ENCODE measurements around the gene FAM219B.

FAM219B gene

DNA sequence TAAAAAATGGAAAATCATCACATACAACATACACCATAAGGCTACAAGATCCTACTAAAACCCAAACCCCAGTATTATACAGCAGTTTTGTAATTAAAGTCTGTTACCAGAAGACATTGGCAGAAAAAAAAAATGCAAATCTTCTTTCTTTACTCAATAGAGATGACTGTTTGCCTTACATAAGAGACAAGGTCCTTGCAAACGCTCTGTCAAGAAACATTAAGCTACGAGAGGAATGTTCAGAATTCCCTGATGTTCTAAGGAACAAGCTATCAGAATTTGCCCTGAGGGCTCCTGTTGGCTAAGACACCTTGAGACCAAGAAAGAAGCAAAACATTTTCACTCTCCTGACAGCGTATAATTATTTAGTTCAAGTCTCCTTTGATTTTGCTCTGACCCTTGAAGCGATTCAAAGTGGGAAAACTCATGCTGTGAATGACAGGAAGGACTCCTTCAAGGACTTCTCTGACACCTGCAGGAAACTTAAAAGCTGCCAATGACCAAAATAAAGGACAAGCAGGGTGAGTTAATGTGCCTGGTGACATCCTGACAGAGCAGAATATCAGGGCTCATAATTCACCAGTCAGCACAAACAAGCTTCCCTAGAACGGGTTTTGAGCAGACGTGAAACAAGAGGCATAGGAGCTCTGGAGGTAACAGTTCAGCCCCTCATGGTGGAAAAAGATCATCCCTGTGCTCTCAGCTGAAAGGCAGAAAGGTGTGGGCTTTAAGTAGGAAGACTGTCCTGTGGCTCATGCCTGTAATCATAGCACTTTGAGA lies 36.0 kb downstream of the FAM219B start:
- no peak for DNase-seq

DNA sequence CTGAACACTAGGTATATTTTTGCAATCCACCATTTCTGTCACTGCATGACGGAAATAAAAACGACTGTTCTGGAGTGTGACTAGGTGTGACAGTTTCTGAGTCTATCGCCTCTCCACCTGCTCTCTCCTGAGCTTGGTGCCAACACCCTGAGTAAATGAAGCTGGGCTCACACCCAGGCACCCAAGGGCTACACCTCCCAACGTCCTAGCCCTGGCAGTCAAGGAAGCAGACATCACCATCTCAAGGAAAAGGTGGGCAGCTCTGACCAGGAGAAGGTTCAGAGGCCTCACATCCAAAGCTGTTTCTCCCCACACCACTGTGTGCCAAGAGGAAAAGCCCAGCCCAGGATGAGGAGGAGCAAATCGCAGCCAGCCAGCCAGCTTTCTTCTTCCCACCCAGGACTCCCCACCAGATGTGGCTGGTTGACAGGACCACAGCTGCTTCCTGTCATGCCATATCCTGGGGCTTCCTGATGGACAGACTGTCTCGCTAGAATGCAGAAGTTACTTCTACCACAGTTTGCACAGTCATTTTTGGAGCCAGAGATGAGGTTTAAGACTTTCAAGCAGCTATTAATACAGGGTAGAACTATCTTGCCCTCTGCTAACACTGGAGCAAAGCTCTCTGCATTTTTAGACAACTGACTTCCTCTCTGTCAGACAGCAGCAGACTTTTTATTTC lies 36.8 kb downstream of the FAM219B start:
- peak; percentile 41 for DNase-seq

DNA sequence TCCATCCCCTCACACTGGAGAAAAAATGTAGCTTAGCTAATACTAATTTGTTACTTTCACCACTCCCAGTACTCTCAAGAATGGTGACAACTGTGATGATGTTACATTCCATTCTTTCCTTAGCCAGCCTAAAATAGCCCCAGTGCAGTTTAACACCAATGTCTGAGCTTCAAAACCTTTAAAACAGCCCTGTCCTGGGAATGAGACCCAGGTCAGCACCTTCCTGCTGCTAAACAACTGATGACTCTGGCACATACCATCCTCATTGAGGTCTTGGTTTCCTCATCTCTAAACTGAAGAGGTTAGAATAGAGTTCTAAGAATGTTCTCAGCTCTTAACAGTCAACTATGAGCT lies 37.3 kb downstream of the FAM219B start:
- no peak for DNase-seq

DNA sequence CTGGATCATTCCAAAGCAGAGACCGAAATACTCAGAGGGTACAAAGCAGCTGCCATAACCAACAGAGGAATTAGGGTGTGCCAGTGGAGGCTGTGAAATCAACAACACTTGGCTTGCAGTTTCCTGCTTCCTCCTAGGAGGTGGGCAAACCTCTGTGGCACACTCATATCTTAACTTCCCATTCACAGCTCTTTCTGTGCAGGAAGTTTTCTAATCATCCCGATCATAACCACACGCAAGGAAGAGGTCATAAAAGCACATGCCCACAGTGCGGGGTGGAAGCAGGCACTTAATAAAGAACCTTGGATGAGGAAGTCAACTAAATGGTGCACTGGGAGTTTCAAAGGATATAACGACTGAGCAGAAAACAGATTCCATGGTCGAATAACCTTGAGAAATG lies 38.6 kb downstream of the FAM219B start:
- no peak for DNase-seq

DNA sequence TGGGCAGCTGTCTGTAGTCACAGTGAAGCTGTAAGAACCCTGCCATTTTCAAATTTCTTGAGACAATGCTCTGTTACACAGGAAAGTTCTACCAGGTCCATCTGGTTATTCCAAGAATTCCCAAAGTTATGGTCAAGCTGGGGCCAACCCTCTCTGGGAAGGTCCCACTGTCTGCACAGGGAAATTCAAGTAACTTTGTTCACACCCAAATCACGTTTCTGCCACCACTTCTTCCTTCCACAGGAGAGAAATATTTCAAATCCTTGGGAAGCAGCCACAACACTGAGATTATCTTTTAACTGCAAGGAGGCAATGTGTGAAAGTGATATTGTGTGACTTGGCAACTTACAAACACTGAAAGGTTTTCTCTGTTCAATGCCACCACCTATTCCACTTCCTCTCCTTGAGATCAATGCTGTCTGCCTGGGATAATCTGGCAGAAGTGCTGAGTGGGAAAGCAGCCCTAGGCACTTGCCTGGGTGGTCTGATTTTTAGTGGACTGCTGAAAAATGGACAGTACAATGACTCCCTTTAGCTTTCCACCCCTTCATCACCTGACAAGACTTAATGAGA lies 39.1 kb downstream of the FAM219B start:
- DNase-seq, result no peak

DNA sequence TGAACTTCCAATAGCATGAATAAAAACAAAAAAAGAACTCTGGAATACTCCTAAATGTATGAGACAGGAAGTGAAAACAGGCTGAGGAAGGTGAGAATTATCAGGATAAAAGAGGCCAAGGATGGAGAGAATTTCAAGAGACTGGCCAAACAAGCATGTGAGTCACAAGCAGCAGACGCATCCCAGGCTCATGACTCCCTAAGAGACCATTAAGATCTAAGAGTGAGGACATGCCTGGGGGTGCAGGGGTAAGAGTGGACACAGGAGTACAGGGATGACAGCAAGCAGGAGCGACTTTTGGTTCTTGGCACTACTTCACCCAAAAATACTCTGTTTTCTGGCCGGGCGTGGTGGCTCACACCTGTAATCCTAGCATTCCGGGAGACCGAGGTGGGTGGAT lies 40.6 kb downstream of the FAM219B start:
- no peak for DNase-seq

DNA sequence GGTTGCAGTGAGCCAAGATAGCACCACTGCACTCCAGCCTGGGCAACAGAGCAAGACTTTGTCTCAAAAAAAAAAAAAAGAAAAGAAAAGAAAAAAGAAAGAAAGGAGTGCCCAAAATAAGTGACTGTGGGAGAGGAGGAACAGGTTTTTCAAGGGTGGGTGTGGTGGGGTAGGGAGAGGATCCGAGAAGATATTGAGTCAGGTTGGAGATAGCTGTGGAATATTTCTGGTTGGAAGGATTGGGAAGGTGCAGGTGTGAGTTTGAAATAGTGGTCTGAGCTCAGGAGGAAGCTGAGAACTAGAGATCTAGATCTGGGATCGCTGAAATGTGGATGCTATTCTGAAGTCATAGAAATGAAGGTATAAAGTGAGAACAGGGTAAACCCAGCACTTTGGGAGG lies 41.3 kb downstream of the FAM219B start:
- DNase-seq, result no peak

DNA sequence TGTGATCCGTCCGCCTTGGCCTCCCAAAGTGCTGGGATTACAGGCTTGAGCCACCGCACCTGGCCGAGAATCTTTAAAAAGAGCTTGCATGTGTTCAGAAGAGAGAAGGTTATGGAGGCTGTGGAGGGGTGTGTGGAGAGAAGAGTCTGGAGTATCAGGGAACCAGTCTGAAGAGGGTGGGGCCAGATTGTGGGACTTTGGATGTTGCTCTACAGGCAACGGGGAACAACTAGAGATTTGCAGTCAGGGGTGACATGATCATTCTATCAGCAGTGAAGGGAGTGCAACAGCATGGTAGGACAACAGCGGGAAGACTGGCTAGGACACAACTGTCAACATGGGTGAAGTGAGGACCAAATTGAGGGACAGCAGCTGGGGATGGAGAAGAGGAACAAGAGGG lies 42.4 kb downstream of the FAM219B start:
- no peak for DNase-seq

DNA sequence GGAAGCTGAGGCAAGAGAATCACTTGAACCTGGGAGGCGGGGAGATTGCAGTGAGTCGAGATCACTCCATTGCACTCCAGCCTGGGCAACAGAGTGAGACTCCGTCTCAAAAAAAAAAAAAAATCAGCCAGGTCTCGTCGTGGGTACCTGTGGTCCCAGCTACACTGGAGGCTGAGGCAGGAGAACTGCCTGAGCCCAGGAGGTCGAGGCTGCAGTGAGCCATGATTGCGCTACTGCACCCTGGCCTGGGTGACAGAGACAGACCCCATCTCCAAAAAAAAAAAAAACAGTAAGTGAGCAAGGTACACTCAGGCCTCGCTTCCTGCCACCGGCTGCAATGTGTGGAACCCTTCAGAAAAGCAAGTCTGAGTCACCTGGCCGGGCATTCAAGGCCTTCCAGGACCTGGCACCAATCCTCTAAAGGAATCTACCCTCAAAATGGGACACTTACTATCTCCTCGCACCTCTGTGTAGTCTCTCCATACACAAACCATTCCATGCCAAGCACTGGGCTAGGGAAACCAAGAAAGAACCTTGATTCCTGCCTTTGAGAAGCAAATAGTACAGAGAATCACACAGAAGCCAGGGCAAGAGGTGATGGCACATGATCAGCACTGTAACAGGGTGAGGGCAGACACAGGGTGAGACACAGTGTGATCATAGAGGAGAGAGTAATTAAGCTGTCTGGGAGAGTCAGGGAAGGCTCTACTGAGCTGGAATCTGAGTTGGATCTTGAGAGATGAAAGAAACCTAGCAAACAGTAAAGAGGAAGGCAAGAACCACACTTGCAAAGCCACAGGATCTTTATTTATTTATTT lies 43.2 kb downstream of the FAM219B start:
- no peak for DNase-seq

DNA sequence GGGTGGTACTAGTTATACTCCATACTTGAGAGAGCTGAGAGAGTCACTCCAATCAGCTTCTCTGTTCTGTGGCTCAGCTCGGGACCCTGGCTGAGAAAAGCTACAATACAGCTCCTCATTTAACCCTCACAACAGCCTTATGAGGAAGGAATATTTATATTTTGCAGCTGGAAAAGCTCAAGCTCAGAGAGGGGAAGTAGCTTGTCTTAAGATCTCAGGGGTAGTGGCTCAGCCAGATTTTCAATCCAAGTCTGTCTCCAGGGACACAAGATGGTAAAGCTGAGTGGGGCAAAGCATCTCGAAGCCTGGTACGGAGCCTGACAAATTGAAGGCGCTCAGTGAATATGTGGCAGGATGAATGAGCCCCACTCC lies 48.3 kb downstream of the FAM219B start:
- DNase-seq, result no peak

DNA sequence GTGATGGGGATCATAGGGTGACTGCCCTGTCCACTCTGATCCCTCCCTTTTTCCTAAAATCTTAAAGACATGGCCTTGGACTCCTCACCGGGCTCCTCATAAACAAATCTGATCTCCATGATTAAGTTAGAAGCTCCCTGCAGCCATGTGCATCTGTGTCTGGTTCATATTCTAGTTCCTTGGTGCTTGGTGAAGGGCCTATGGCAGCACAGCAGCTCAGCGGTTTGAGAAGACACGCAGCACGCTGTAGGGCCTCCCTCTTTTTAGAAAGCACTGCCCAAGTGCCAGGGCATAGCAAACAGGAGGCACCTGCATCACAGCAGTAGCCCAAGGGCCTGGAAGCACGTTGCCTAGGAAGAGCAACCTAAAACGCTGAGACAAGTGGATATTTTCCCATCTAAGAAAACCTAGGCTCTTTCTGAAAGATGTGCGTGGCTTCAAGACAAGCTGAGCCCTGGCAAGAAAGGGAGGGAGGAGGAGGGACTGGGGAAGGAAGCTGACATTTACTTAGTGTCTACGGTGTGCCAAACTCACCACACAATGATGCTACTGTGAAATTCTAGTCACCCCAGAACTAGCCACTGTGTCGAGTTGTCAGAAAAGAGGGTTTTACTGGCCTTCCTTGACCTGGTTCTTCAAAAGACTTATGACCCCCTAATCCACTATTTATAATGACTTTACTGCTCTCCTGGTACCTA lies 48.8 kb downstream of the FAM219B start:
- DNase-seq, result no peak

DNA sequence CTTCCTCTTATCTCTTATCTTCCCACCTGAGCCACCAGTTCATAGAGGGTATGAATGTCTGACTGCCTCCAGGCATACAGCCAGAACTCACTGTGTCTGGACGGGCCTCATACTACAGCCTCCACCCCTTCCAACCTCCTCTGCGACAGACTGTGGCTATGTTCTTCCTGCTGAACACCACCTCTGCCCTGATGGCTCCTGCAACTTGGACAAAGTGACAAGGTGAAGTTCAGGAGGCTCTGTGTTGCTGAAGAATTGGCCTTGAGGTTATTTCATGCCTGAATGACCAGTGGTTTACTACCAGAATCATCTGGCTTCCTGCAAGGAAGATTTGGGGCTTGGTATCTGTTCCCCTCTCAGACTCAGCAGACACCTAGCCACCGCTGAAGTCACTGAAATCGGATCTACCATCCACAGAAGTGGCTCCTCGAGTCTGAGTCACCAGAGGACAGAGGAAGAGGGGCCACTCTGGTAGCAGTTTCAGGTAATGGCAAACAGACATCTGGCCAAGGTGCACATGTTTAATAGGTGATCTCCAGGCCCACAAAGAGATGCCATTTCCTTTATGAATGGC lies 49.5 kb downstream of the FAM219B start:
- no peak for DNase-seq

DNA sequence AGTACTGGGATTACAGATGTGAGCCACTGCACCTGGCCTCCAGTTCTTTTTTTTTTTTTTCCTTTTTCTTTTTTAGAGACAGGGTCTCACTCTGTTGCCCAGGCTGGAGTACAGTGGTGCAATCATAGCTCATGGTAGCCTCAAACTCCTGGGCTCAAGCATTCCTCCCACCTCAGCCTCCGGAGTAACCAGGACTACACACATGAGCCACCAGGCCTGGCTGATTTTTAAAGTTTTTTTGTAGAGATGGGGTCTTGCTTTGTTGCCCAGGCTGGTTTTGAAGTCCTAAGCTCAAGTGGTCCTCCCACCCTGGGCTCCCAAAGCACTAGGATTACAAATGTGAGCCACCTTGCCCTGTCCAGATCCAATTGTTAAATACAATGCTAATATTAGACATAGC lies 50.1 kb downstream of the FAM219B start:
- no peak for DNase-seq

DNA sequence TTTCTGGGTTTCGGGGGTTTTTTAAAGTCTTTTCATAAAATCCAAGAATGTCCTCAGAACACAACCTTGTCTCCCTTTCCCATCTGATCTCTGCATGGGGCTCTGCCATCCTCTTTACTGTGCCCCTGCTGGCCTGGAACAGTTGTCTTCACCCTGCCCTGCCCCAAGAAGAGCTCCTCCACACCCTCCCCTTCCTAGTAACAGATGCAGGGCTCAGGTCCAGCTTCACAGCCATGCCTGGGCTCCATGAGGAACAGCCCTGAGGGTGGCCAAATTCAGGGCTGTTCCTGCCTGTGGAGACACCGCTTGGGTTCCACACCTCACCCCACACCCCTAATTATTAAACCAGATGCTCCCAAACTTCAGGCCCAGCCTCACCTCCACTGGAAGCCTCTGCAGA lies 50.8 kb downstream of the FAM219B start:
- no peak for DNase-seq

DNA sequence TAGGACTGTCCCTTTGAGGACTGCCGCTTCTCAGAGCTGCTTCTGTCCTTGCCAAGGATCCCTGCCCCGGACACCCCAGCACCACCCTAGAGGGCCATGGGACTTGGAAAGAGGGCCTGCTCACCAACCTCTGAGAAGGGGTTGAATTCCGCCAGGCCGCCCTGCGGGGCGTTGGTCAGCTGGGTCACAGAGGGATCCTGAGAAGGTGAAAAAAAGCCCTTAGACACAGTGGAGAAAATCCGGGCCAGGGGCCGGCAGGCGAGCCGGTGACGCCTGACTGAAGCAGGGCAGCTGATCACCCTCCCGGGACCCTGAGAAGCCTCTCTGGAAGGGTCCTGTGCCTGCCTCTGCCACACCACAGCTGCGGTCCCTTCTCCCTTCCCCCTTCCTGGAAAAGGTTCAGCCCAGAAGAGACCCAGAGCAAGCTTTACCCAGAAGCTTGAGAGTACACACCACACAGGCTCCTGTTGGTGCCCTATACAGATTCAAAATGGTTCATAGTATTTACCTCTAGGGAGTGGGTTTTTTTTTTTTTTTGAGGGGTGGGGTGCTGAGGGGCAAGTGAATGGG lies 52.1 kb downstream of the FAM219B start:
- DNase-seq, result no peak

DNA sequence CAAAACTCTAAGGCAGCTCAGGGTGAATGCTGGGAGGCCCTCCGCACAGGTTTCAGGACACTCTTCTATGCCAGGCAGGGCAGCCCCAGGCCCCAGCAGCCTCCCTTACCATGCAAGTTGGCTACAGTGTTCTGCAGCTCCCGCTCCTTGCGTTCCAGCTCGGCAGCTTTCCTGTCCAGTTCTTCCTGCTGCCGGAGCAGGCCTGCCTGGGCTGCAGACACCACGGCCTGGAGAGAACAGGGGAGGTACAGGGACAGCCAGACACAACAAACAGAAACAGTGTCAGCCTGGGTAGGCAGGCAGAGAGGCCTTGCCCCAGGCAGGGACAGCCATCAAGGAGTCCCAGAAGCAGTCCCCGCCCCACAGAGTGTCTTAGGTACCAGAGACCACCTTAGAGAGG lies 54.7 kb downstream of the FAM219B start:
- DNase-seq, result no peak

DNA sequence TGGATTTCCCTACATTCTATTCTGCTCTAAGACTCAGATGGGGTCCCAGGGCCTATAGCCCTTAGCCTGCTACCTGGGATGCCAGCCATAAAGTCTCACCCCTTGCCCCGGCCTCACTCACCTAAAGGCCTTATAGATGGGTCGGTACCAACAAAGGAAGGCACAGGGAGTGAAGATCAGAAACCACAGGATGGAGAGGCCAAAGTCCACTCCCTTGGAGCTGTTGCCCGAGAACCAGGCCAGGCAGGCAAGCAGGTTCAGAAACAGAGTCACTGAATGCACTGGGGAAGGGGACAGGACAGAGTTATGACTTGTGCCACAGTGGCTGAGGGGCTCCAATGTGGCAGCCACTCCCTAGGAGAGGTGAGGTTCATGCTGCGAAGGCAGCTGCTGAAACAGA lies 56.3 kb downstream of the FAM219B start:
- DNase-seq, result no peak

Data from stimulated activated CD4-positive, alpha-beta T cell treated with anti-CD3 and anti-CD28 coated beads, Interleukin-4, amount 100 ng/mL, for 24 hours (primary cell).